ENCODE data around the gene MRGPRF.

DNA sequence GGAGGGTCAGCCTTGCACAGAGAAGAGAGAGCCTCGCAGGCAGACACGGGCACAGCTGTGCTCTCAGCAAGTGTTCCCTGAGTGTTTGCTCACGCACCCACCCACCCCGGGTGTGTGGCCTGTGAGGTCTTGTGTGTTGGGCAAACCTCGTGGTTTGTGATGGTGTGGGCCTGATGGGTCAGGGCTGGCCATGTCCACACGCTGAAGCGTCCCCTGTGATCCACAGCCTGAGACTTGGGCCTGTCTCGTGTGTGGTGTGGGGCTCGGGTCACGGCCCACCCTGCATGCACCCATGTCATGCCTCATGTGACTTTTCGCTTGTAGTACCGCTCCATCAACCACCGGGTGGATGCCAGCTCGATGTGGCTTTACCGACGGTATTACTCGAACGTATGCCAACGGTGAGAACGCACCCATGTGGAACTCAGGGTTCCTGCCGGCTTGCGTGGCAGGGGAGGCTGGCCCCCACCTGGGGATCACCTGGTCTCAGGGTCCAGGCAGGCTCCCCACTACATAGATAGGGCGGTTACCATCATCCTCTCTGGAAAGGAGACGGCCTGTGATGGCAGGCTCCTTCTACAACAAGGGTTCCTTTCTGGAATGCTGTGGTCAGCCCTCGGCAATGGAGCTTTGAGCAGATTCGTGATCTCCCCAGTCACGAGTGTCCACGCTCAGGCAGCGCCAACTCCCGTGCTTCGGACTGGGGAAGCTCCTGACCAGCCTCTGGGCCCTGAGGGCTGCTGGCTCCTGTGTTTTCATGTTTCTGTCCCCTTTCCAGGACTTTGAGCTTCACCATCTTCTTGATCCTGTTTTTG is 41.6 kb upstream of the MRGPRF start:
- no peak for TF ChIP-seq CTCF (IDR thresholded peaks at IDR 0.05 in 4 of 5, conservative IDR thresholded peaks at IDR 0.05 in 1 of 5)
- no peak for TF ChIP-seq POLR2A (IDR thresholded peaks at IDR 0.05)

Data from gastrocnemius medialis (tissue), 4 donors.